Measurements from ENCODE around the gene TTBK2. TPM values are rescaled to one million over a fixed set of nuclear protein-coding genes. Genes with fewer than 3 reads are reported as not detected.
"Not testable (repeated sequence)": the region's sequence is repeated elsewhere in the genome, so short reads cannot be mapped to it uniquely, and the experiment has no call there.

TTBK2 gene
- total RNA-seq, 1 donor from 2014 or later, result 19.8 TPM

DNA sequence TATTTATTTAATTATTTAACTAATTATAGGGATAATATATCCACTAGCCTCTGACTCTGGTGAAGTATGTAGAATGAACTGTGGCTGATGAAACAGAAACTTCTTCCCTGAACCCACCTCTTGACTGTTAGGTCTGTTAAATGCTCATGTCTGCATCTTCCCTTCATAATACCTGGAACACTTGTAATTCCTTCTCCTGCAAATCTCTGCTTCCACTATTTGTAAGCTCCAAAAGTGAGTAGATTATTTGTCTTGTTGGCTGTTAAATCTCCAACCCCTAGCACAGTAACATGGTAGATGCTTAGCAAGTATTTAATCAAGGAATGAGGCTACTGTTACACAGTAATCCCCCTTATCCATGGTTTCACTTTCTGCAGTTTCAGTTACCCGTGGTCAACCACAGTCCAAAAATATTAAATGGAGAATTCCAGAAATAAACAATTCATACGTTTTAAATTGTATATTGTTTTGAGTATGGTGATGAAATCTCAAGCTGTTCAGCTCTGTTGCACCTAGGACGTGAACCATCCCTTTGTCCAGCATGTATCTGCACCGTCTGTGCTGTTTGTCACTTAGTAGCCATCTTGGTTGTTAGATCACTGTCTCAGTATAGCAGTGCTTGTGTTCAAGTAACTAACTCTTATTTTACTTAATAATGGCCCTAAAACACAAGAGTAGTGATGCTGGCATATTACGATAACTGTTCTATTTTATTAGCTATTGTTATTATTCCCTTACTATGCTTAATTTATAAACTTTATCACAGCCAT, 5.7 kb downstream of the TTBK2 start:
- CTCF ChIA-PET, result interaction anchor here (1.4 kb wide), 1 partner anchor 11 kb away, joined by 4 read pairs; no protein-coding TSS in a partner anchor
- ATAC-seq (ENCODE audit: low read depth) (no peak), DNase-seq (no peak)
- no peak overlapping the region for H3K4me3 Mint-ChIP-seq
- intact Hi-C loops (cut with micrococcal nuclease), result no loop called here
- peaks cover under 1% of the 10 kb centered on the region for H3K36me3 Mint-ChIP-seq (ENCODE audit: low read depth)
- no peak overlapping the region for H3K27ac Mint-ChIP-seq
- H3K27me3 Mint-ChIP-seq, result no peaks in the 10 kb centered on the region
- peaks cover 35% of the 10 kb centered on the region for H3K4me1 Mint-ChIP-seq
- TF ChIP-seq, protein P1, sequence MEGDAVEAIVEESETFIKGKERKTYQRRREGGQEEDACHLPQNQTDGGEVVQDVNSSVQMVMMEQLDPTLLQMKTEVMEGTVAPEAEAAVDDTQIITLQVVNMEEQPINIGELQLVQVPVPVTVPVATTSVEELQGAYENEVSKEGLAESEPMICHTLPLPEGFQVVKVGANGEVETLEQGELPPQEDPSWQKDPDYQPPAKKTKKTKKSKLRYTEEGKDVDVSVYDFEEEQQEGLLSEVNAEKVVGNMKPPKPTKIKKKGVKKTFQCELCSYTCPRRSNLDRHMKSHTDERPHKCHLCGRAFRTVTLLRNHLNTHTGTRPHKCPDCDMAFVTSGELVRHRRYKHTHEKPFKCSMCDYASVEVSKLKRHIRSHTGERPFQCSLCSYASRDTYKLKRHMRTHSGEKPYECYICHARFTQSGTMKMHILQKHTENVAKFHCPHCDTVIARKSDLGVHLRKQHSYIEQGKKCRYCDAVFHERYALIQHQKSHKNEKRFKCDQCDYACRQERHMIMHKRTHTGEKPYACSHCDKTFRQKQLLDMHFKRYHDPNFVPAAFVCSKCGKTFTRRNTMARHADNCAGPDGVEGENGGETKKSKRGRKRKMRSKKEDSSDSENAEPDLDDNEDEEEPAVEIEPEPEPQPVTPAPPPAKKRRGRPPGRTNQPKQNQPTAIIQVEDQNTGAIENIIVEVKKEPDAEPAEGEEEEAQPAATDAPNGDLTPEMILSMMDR (IDR thresholded peaks at IDR 0.05), result no peak
- H3K9me3 Mint-ChIP-seq, result no peaks in the 10 kb centered on the region
- POLR2A ChIA-PET, result no interaction called here

DNA sequence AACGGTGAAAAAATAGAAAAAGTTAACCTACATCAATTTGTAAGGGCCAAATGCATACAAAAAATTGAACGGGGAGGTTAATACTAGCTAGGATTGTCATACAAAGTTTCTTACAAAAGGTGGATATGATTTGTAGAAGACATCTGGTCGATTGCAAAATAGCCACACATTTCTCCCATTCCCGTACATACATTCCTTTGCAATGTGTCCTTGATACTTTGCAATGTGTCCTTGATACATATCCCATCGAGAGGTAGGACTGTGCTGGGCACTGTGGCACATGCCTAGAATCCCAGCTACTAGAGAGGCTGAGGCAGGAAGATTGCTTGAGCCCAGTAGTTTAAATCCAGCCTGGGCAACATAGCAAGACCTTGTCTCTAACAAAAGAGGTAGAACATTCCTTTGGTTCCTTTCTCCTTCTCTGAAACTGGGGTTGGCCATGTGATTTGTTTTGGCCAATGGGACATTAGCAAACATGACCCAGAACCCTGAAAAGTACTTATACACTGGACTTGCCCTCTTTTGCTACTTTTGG, 9.5 kb downstream of the TTBK2 start:
- H3K4me3 Mint-ChIP-seq, result no peak overlapping the region
- TF ChIP-seq, protein P1 (IDR thresholded peaks at IDR 0.05), result no peak
- no peaks in the 10 kb centered on the region for H3K27me3 Mint-ChIP-seq
- intact Hi-C loops (cut with micrococcal nuclease), result no loop called here
- peaks cover 3% of the 10 kb centered on the region for H3K36me3 Mint-ChIP-seq (ENCODE audit: low read depth)
- H3K4me1 Mint-ChIP-seq, result peaks cover 17% of the 10 kb centered on the region
- ChIA-PET POLR2A (no interaction called here), CTCF (interaction anchor here (1.8 kb wide), 1 partner anchor 15 kb away, joined by 5 read pairs; no protein-coding TSS in a partner anchor)
- no peaks in the 10 kb centered on the region for H3K9me3 Mint-ChIP-seq
- ATAC-seq (ENCODE audit: low read depth) (no peak), DNase-seq (no peak)
- no peak overlapping the region for H3K27ac Mint-ChIP-seq

DNA sequence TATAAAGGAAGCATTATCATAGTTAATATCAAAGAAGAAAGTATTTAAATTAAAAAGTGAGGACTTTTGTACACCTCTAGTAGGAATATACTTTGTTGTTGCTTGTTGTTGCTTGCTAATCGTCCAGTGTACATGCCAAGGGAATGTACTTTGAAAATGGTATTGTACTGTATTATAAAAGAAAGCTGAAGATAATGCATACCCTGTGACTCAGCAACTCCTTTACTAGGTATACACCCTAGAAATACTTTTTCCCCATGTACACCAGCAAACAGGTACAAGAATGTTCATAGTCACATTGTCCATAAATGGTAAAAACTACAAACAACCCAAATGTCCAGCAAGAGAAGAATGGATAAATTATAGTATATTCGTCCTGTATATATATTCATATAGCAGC, 12.0 kb downstream of the TTBK2 start:
- POLR2A ChIA-PET, result interaction anchor here (0.6 kb wide), 1 partner anchor 198 kb away, joined by 3 read pairs; no protein-coding TSS in a partner anchor
- no peaks in the 10 kb centered on the region for H3K9me3 Mint-ChIP-seq
- no peak for ATAC-seq (ENCODE audit: low read depth)

DNA sequence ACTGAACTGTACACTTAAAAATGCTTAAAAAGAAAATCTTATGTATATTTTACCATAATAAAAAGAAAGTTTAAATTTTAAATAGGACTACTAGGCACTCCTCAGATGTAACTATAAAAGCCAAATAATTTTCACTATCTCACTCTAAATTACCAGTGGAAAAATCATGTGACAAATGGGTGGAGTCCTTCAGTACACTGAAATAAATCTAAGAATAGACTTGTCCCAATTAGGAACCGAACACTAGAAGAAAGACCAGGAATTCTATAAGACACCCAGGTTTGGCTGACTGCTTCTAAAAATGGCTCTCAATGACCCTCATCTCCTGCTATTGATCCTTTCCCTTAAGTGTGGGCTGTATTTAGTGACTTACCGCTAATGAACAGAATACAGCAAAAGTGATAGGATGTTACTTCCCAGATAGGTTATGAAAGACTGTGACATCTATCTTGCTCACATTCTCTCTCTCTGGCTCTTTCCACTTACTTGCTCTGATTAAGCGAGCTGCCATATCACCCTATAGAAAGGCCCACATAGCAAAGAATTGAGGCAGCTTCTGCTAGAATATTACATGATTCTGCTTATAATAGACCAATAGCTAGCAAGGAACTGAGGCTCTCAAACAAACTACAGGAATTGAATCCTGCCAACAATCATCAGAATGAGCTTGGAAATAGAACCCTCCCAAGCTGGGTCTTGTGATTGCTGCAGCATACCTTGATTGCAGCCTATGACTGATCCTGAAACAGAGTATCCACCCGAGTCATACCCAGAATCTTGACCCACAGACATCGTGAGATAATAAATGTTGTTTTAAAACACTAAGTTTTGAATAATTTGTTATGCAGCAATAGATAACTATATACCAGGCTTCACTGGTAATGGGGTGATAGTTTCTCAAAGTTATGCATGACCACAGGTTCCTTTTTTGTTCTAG, 16.9 kb downstream of the TTBK2 start:
- DNase-seq (no peak), ATAC-seq (ENCODE audit: low read depth) (no peak)
- intact Hi-C loops (cut with micrococcal nuclease), result no loop called here
- no peak overlapping the region for H3K27ac Mint-ChIP-seq
- ChIA-PET POLR2A (no interaction called here), CTCF (no interaction called here)
- H3K27me3 Mint-ChIP-seq, result no peaks in the 10 kb centered on the region
- TF ChIP-seq, protein P1 (IDR thresholded peaks at IDR 0.05), result no peak
- no peak overlapping the region for H3K4me3 Mint-ChIP-seq
- no peaks in the 10 kb centered on the region for H3K9me3 Mint-ChIP-seq
- H3K4me1 Mint-ChIP-seq, result peaks cover 8% of the 10 kb centered on the region
- peaks cover 3% of the 10 kb centered on the region for H3K36me3 Mint-ChIP-seq (ENCODE audit: low read depth)

More for the DNA sequence above, 12.0 kb downstream of the TTBK2 start:
- no peaks in the 10 kb centered on the region for H3K27me3 Mint-ChIP-seq
- peaks cover 5% of the 10 kb centered on the region for H3K4me1 Mint-ChIP-seq
- TF ChIP-seq, protein P1 (IDR thresholded peaks at IDR 0.05), result no peak
- intact Hi-C loops (cut with micrococcal nuclease), result no loop called here
- H3K4me3 Mint-ChIP-seq, result no peak overlapping the region
- DNase-seq, result no peak
- no peak overlapping the region for H3K27ac Mint-ChIP-seq
- peaks cover 3% of the 10 kb centered on the region for H3K36me3 Mint-ChIP-seq (ENCODE audit: low read depth)
- CTCF ChIA-PET, result no interaction called here

DNA sequence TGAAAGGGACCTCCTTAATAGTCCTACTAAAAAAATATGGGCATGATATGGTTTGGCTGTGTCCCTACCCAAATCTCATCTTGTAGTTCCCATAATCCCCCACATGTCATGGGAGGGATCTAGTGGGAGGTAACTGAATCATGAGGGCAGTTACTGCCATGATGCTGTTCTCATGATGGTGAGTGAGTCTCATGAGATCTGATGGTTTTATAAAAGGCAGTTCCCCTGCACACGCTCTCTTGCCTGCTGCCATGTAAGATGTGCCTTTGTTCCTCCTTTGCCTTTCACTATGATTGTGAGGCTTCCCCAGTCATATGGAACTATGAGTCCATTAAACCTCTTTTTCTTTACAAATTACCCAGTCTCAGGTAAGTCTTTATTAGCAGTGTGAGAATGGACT, 26.7 kb downstream of the TTBK2 start:
- POLR2A ChIA-PET; H3K9me3 Mint-ChIP-seq; CTCF ChIA-PET; H3K4me3 Mint-ChIP-seq; DNase-seq; ATAC-seq (ENCODE audit: low read depth); H3K27me3 Mint-ChIP-seq; H3K27ac Mint-ChIP-seq; intact Hi-C loops (cut with micrococcal nuclease): not testable (repeated sequence)
- peaks cover 10% of the 10 kb centered on the region for H3K4me1 Mint-ChIP-seq
- H3K36me3 Mint-ChIP-seq (ENCODE audit: low read depth), result peaks cover 18% of the 10 kb centered on the region
